CD4-positive, alpha-beta T cell (primary cell): ENCODE measurements around the gene NAV2. TPM values are rescaled to one million over a fixed set of nuclear protein-coding genes. Genes with fewer than 3 reads are reported as not detected.

Experiments used
- ATAC-seq: fragments of 200-7000 bp; cut with Tn5 transposase; one replicate; pipeline ENCODE4 v1.10.0; 2022; ENCODE audit warnings: mild to moderate bottlenecking; ENCODE audit not compliant: poor library complexity
- CTCF ChIA-PET: fragments of 350-600 bp; sonication (Branson Sonifier 250); formaldehyde crosslinking; loops from one replicate; lab custom pipeline; 2021; ENCODE audit warnings: antibody characterized with exemption, inconsistent platforms; lab: Charles Lee
- POLR2A ChIA-PET: fragments of 350-600 bp; sonication (Branson Sonifier 250); formaldehyde crosslinking; loops from one replicate; lab custom pipeline; 2021; ENCODE audit warnings: antibody characterized with exemption, inconsistent platforms; lab: Charles Lee
- DNase-seq, 14 experiments: peaks; one replicate each; pipeline ENCODE4 v3.0.0-alpha.2; 2013 to 2020; ENCODE audit warnings: mixed read lengths in 2 of 14
- H3K27ac ChIP-seq, 2 donors: one replicate each; pipeline versions ENCODE4 v1.5.1 to v1.7.0; 2013; ENCODE audit warnings: low read length in 2 of 2, low read depth in 1 of 2, mild to moderate bottlenecking in 1 of 2
- H3K27me3 ChIP-seq, 2 experiments: 1 replicate in 1 of 2; 2 replicates in 1 of 2; pipeline versions ENCODE4 v1.6.1 to v1.7.0; 2013; ENCODE audit warnings: low read length in 2 of 2, control low read depth in 1 of 2, mild to moderate bottlenecking in 1 of 2, moderate library complexity in 1 of 2; ENCODE audit not compliant: insufficient read depth in 2 of 2, control insufficient read depth in 1 of 2
- H3K36me3 ChIP-seq: one replicate; pipeline ENCODE4 v1.6.1; 2013; ENCODE audit warnings: low read length, control low read depth; ENCODE audit not compliant: insufficient read depth
- H3K4me1 ChIP-seq: one replicate; pipeline ENCODE4 v1.6.1; 2013; ENCODE audit warnings: low read length, control low read depth; ENCODE audit not compliant: insufficient read depth
- H3K4me3 ChIP-seq: one replicate; pipeline ENCODE4 v1.5.1; 2013; ENCODE audit warnings: mild to moderate bottlenecking, low read length, moderate library complexity
- H3K9me3 ChIP-seq, 2 experiments: 1 replicate in 1 of 2; 2 replicates in 1 of 2; pipeline versions ENCODE4 v1.6.1 to v1.7.0; 2013; ENCODE audit warnings: low read length in 2 of 2, mild to moderate bottlenecking in 2 of 2, control low read depth in 1 of 2, moderate library complexity in 1 of 2; ENCODE audit not compliant: control insufficient read depth in 1 of 2, insufficient read depth in 1 of 2
- H3K27ac Mint-ChIP-seq: one replicate; pipeline ENCODE4 v1.8.0; 2020; ENCODE audit warnings: mixed read lengths
- H3K27me3 Mint-ChIP-seq: one replicate; pipeline ENCODE4 v1.8.0; 2021; ENCODE audit warnings: mixed read lengths
- H3K36me3 Mint-ChIP-seq: one replicate; pipeline ENCODE4 v1.8.0; 2021; ENCODE audit warnings: low read depth, mixed read lengths
- H3K4me1 Mint-ChIP-seq: one replicate; pipeline ENCODE4 v1.8.0; 2021; ENCODE audit warnings: low read depth, mixed read lengths
- H3K4me3 Mint-ChIP-seq: one replicate; pipeline ENCODE4 v1.8.0; 2020; ENCODE audit warnings: mild to moderate bottlenecking, mixed read lengths
- H3K9me3 Mint-ChIP-seq: one replicate; pipeline ENCODE4 v1.8.0; 2020; ENCODE audit warnings: mixed read lengths
- CTCF ChIP-seq: fragments of 200-600 bp; IDR thresholded peaks from one replicate; pipeline ENCODE4 v1.8.0; 2022; ENCODE audit warnings: antibody characterized with exemption, mild to moderate bottlenecking
- intact Hi-C, 2 experiments: fragments of 100-400 bp; cut with DNase I in 1 of 2; cut with micrococcal nuclease in 1 of 2; formaldehyde crosslinking; loops; one replicate each; pipeline versions ENCODE4 v1.15.1 to v1.9.0; 2023 to 2025; cut with DNase I, micrococcal nuclease
- total RNA-seq, 174 experiments: library from RNA in 2 of 174; stranded (reverse) in 2 of 174; gene quantifications; one replicate each; pipeline ENCODE4 v1.2.3 and lab custom pipeline; 2021 to 2026

NAV2 gene
- total RNA-seq, 2 experiments from 2014 or later, result 0.55 to 0.64 TPM

GRCh38 chr11:19812096-19812495, 99.5 kb downstream of the NAV2 start:
- Histone ChIP-seq H3K27ac (no peak overlapping the region), H3K27me3 (no peaks in the 10 kb centered on the region), H3K36me3 (no peaks in the 10 kb centered on the region), H3K4me1 (no peaks in the 10 kb centered on the region), H3K4me3 (no peak overlapping the region), H3K9me3 (no peaks in the 10 kb centered on the region)
- TF ChIP-seq CTCF, result no peak
- Mint-ChIP-seq H3K4me3 (no peak overlapping the region), H3K36me3 (no peaks in the 10 kb centered on the region), H3K9me3 (no peaks in the 10 kb centered on the region), H3K4me1 (no peaks in the 10 kb centered on the region), H3K27me3 (peaks cover 6% of the 10 kb centered on the region), H3K27ac (no peak overlapping the region)
- intact Hi-C loops, result no loop called here
- DNase-seq (no peak), ATAC-seq (no peak)
- ChIA-PET POLR2A (no interaction called here), CTCF (no interaction called here)

- H3K27ac Mint-ChIP-seq, result no peak overlapping the region
- H3K4me3 ChIP-seq, result no peak overlapping the region
- intact Hi-C loops, result no loop called here
- H3K27me3 Mint-ChIP-seq, result peaks cover 7% of the 10 kb centered on the region
- no peak for TF ChIP-seq CTCF
- H3K9me3 Mint-ChIP-seq, result no peaks in the 10 kb centered on the region
- no peak overlapping the region for H3K4me3 Mint-ChIP-seq
- no peaks in the 10 kb centered on the region for H3K9me3 ChIP-seq
- no peaks in the 10 kb centered on the region for H3K4me1 Mint-ChIP-seq
- no peaks in the 10 kb centered on the region for H3K4me1 ChIP-seq
- ATAC-seq, result no peak
- no peaks in the 10 kb centered on the region for H3K36me3 Mint-ChIP-seq
- no peaks in the 10 kb centered on the region for H3K27me3 ChIP-seq
- POLR2A ChIA-PET, result no interaction called here
- CTCF ChIA-PET, result no interaction called here
- no peak for DNase-seq
- H3K36me3 ChIP-seq, result no peaks in the 10 kb centered on the region
- H3K27ac ChIP-seq, result no peak overlapping the region
These were observed 100.1 kb downstream of the NAV2 start for GRCh38 chr11:19812710-19813109.

GRCh38 chr11:19813158-19813879, 100.7 kb downstream of the NAV2 start:
- H3K4me3 Mint-ChIP-seq, result no peak overlapping the region
- CTCF ChIA-PET, result no interaction called here

More at GRCh38 chr11:19813158-19813879, 100.7 kb downstream of the NAV2 start:
- Mint-ChIP-seq H3K4me1 (no peaks in the 10 kb centered on the region), H3K27me3 (peaks cover 8% of the 10 kb centered on the region), H3K27ac (no peak overlapping the region), H3K9me3 (no peaks in the 10 kb centered on the region), H3K36me3 (no peaks in the 10 kb centered on the region)
- intact Hi-C loops, result no loop called here
- H3K36me3 ChIP-seq, result no peaks in the 10 kb centered on the region
- H3K4me3 ChIP-seq, result no peak overlapping the region
- no peaks in the 10 kb centered on the region for H3K27me3 ChIP-seq
- no peak for TF ChIP-seq CTCF
- DNase-seq, result no peak
- no peaks in the 10 kb centered on the region for H3K4me1 ChIP-seq
- no peaks in the 10 kb centered on the region for H3K9me3 ChIP-seq
- H3K27ac ChIP-seq, result no peak overlapping the region
- POLR2A ChIA-PET, result interaction anchor here (0.6 kb wide), 1 partner anchor 1687 kb away, joined by 3 read pairs; no protein-coding TSS in a partner anchor
- ATAC-seq, result no peak
